HCT116 (cell line): Measurements from ENCODE around the gene MOCS1. TPM values are rescaled to one million over a fixed set of nuclear protein-coding genes. Genes with fewer than 3 reads are reported as not detected.

Experiments used
- ATAC-seq: fragments of 200-7000 bp; cut with Tn5 transposase; 2 replicates; pipeline ENCODE4 v1.9.1; 2020; ENCODE audit warnings: mild to moderate bottlenecking, moderate library complexity
- BruUV-seq: library from RNA; stranded (reverse); fragments of 400-500 nt; replicated peaks from 2 replicates; lab custom pipeline; 2021; lab: Mats Ljungman, UMichigan
- CTCF ChIA-PET: fragments of 300-600 bp; sonication (Branson Sonifier 250); formaldehyde crosslinking; loops from one replicate; lab custom pipeline; 2021; ENCODE audit warnings: antibody characterized with exemption; lab: Charles Lee
- POLR2A ChIA-PET: fragments of 300-600, 350-600 bp; sonication (Branson Sonifier 250); formaldehyde crosslinking; loops from one replicate; lab custom pipeline; 2021; ENCODE audit warnings: antibody characterized with exemption; lab: Charles Lee
- RAD21 ChIA-PET, 2 experiments: fragments of 300-600 bp; sonication (Branson Sonifier 250); formaldehyde crosslinking; loops; one replicate each; lab custom pipeline; 2023; ENCODE audit warnings: low total read pairs in 2 of 2; ENCODE audit not compliant: uncharacterized antibody in 2 of 2, unreplicated experiment in 2 of 2, low non-redundant PET in 1 of 2; lab: Charles Lee
- DNase-seq: peaks from one replicate; pipeline ENCODE4 v3.0.0-alpha.2; 2010; ENCODE audit warnings: low read depth, low spot score
- H2AFZ ChIP-seq: fragments of 200-600 bp; shearing (Covaris generic), sonication (generic); 2 replicates; pipeline ENCODE4 v1.6.1; 2017; ENCODE audit warnings: low read depth, mixed run types, mixed read lengths, antibody characterized with exemption, low read length; ENCODE audit not compliant: poor library complexity, severe bottlenecking
- H3K27ac ChIP-seq: 2 replicates; pipeline ENCODE4 v1.5.1; 2012; ENCODE audit warnings: low read depth, low read length
- H3K27me3 ChIP-seq: fragments of 200-600 bp; sonication (generic); 2 replicates; pipeline ENCODE4 v1.6.1; 2016; ENCODE audit warnings: mixed run types, low read length, mixed read lengths; ENCODE audit not compliant: insufficient read depth
- H3K36me3 ChIP-seq, 2 experiments: fragments of 200-500 bp in 1 of 2; fragments of 200-600 bp in 1 of 2; sonication (Bioruptor generic) in 1 of 2; sonication (generic) in 1 of 2; 2 replicates each; pipeline versions ENCODE4 v1.5.1 to v1.6.1; 2014 to 2016; ENCODE audit warnings: low read length in 2 of 2, inconsistent platforms in 1 of 2, mixed read lengths in 1 of 2, mixed run types in 1 of 2; ENCODE audit not compliant: insufficient read depth in 2 of 2, control insufficient read depth in 1 of 2
- H3K4me1 ChIP-seq, 2 experiments: fragments of 200-600 bp in 1 of 2; sonication (generic) in 1 of 2; 2 replicates each; pipeline versions ENCODE4 v1.5.1 to v1.6.1; 2012 to 2017; ENCODE audit warnings: low read length in 2 of 2, inconsistent platforms in 1 of 2, mild to moderate bottlenecking in 1 of 2, mixed read lengths in 1 of 2, mixed run types in 1 of 2, moderate library complexity in 1 of 2; ENCODE audit not compliant: insufficient read depth in 2 of 2, control insufficient read depth in 1 of 2
- H3K4me2 ChIP-seq: fragments of 200-600 bp; sonication (generic); 2 replicates; pipeline ENCODE4 v1.6.1; 2017; ENCODE audit warnings: mixed run types, low read length, mixed read lengths
- H3K4me3 ChIP-seq, 2 experiments: fragments of 200-600 bp in 1 of 2; sonication (generic) in 1 of 2; replicated peaks in 1 of 2; 2 replicates each; pipeline ENCODE4 v1.5.1; 2011 to 2016; ENCODE audit warnings: low read length in 2 of 2, control low read depth in 1 of 2, low read depth in 1 of 2, mild to moderate bottlenecking in 1 of 2, mixed read lengths in 1 of 2, mixed run types in 1 of 2
- H3K79me2 ChIP-seq: fragments of 200-600 bp; sonication (generic); 2 replicates; pipeline ENCODE4 v1.6.1; 2017; ENCODE audit warnings: mild to moderate bottlenecking, mixed run types, low read length, moderate library complexity, mixed read lengths; ENCODE audit not compliant: insufficient read depth
- H3K9ac ChIP-seq: fragments of 200-600 bp; sonication (generic); 2 replicates; pipeline ENCODE4 v1.6.1; 2016; ENCODE audit warnings: low read length, mixed read lengths
- H3K9me2 ChIP-seq: fragments of 200-600 bp; sonication (generic), shearing (Covaris generic); 2 replicates; pipeline ENCODE4 v1.6.1; 2017; ENCODE audit warnings: mixed run types, mild to moderate bottlenecking, moderate library complexity; ENCODE audit not compliant: insufficient read depth
- H3K9me3 ChIP-seq, 2 experiments: fragments of 200-500 bp in 1 of 2; fragments of 200-600 bp in 1 of 2; sonication (Bioruptor generic) in 1 of 2; sonication (generic) in 1 of 2; 2 replicates each; pipeline ENCODE4 v1.6.1; 2014 to 2017; ENCODE audit warnings: low read length in 2 of 2, mixed read lengths in 2 of 2, inconsistent platforms in 1 of 2, low read depth in 1 of 2, mild to moderate bottlenecking in 1 of 2, mixed run types in 1 of 2, moderate library complexity in 1 of 2; ENCODE audit not compliant: control insufficient read depth in 1 of 2, insufficient read depth in 1 of 2
- H4K20me1 ChIP-seq: fragments of 200-600 bp; sonication (generic), shearing (Covaris generic); 2 replicates; pipeline ENCODE4 v1.6.1; 2017; ENCODE audit warnings: mixed run types, mild to moderate bottlenecking, moderate library complexity; ENCODE audit not compliant: insufficient read depth
- CBX3 ChIP-seq: IDR thresholded peaks from 2 replicates; pipeline ENCODE4 v1.6.1; 2012; ENCODE audit warnings: low read depth
- CTCF ChIP-seq, 3 experiments: fragments of 200-600 bp in 1 of 3; sonication (generic) in 1 of 3; IDR thresholded peaks in 2 of 3; conservative IDR thresholded peaks in 1 of 3; 2 replicates each; pipeline ENCODE4 v1.5.1; 2012 to 2017; ENCODE audit warnings: low read depth in 2 of 3, low read length in 2 of 3, antibody characterized with exemption in 1 of 3, borderline replicate concordance in 1 of 3, control low read depth in 1 of 3, mild to moderate bottlenecking in 1 of 3, mixed read lengths in 1 of 3, mixed run types in 1 of 3, moderate library complexity in 1 of 3; ENCODE audit not compliant: insufficient read depth in 1 of 3
- ELF1 ChIP-seq: IDR thresholded peaks from 2 replicates; pipeline ENCODE4 v1.6.1; 2012; ENCODE audit warnings: low read depth, borderline replicate concordance
- EZH2phosphoT487 ChIP-seq: fragments of 200-600 bp; IDR thresholded peaks from 2 replicates; pipeline ENCODE4 v1.6.1; 2018; ENCODE audit warnings: antibody characterized with exemption, borderline replicate concordance
- FOSL1 ChIP-seq: IDR thresholded peaks from 2 replicates; pipeline ENCODE4 v1.6.1; 2012; ENCODE audit warnings: low read depth
- JUND ChIP-seq: IDR thresholded peaks from 2 replicates; pipeline ENCODE4 v1.6.1; 2012
- POLR2A ChIP-seq: IDR thresholded peaks from 2 replicates; pipeline ENCODE4 v1.7.0; 2011; ENCODE audit warnings: borderline replicate concordance; ENCODE audit not compliant: insufficient read depth, insufficient read length; ENCODE audit errors: extremely low read depth
- POLR2AphosphoS5 ChIP-seq: IDR thresholded peaks from 2 replicates; pipeline ENCODE4 v1.6.1; 2011; ENCODE audit warnings: mild to moderate bottlenecking, low read depth, low read length, moderate library complexity
- RAD21 ChIP-seq: IDR thresholded peaks from 2 replicates; pipeline ENCODE4 v1.6.1; 2012; ENCODE audit warnings: low read depth, mild to moderate bottlenecking
- SIN3A ChIP-seq: IDR thresholded peaks from 2 replicates; pipeline ENCODE4 v1.6.1; 2012; ENCODE audit warnings: low read depth
- SP1 ChIP-seq: IDR thresholded peaks from 2 replicates; pipeline ENCODE4 v1.6.1; 2012; ENCODE audit warnings: low read depth
- SRF ChIP-seq: IDR thresholded peaks from 2 replicates; pipeline ENCODE4 v1.6.1; 2012; ENCODE audit warnings: low read depth
- TCF7L2 ChIP-seq: IDR thresholded peaks from 2 replicates; pipeline ENCODE4 v1.7.0; 2011; ENCODE audit warnings: borderline replicate concordance, inconsistent platforms; ENCODE audit not compliant: insufficient read depth, insufficient read length; ENCODE audit errors: extremely low read depth
- YY1 ChIP-seq: IDR thresholded peaks from 2 replicates; pipeline ENCODE4 v1.6.1; 2011; ENCODE audit warnings: low read length, low read depth, moderate library complexity, mild to moderate bottlenecking; ENCODE audit not compliant: insufficient replicate concordance; ENCODE audit errors: extremely low read depth
- ZBTB33 ChIP-seq: IDR thresholded peaks from 2 replicates; pipeline ENCODE4 v1.6.1; 2011; ENCODE audit warnings: mild to moderate bottlenecking, low read length, moderate library complexity; ENCODE audit not compliant: insufficient replicate concordance; ENCODE audit errors: extremely low read depth
- ZFX ChIP-seq: fragments of 450-650 bp; IDR thresholded peaks from 2 replicates; pipeline ENCODE4 v1.6.1; 2017
- ZNF274 ChIP-seq: fragments of 200-500 bp; sonication (Bioruptor generic); IDR thresholded peaks from 2 replicates; pipeline ENCODE4 v1.6.1; 2014; ENCODE audit warnings: mild to moderate bottlenecking, low read depth, low read length, inconsistent platforms
- intact Hi-C: fragments of 100-400 bp; cut with micrococcal nuclease; formaldehyde crosslinking; loops from 2 replicates; pipeline ENCODE4 v1.10.0; 2022
- total RNA-seq: library from RNA; stranded (reverse); gene quantifications from one replicate; pipeline ENCODE4 v1.2.1, GENCODE V29; 2021; ENCODE audit not compliant: unreplicated experiment
- TF ChIP-seq, protein P1 (sequence below): IDR thresholded peaks from 2 replicates; pipeline ENCODE4 v1.6.1; 2012

MOCS1 gene
- total RNA-seq, 1 experiment from 2014 or later, result 9.3 TPM

DNA sequence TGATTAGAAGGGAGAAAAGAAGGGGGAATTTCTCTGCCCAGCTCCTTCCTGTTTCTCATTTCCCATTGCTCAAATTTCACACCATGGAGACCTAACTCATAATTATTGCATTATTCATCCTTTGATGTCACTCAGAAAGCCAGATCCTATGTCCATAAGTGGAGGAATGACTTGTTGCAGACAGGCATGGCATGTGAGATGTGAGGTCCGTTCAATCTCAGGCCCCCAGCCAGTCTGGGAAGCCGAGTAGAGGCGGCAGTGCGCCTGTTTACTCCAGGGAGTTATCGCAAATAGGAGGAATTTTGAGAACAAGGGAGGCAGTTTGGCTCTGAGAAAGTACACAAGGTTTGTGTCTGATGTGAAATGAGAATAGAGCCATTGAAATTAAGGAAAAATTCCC is 26.9 kb upstream of the MOCS1 start:
- ChIA-PET POLR2A (no interaction called here), CTCF (no interaction called here), RAD21 (no interaction called here)
- no peaks in the 10 kb centered on the region for H3K9me3 ChIP-seq
- DNase-seq (no peak), ATAC-seq (no peak)
- H3K4me1 ChIP-seq, result no peaks in the 10 kb centered on the region
- no peak overlapping the region for H3K9ac ChIP-seq
- H2AFZ ChIP-seq, result no peak overlapping the region
- no peaks in the 10 kb centered on the region for H3K9me2 ChIP-seq
- no peak overlapping the region for H3K4me2 ChIP-seq
- H4K20me1 ChIP-seq, result no peaks in the 10 kb centered on the region
- H3K4me3 ChIP-seq, result no peak overlapping the region
- peaks cover 41% of the 10 kb centered on the region for H3K27me3 ChIP-seq
- TF ChIP-seq TCF7L2 (no peak), ZNF274 (no peak), SP1 (no peak), YY1 (no peak), CBX3 (no peak), POLR2A (no peak), POLR2AphosphoS5 (no peak), EZH2phosphoT487 (no peak), RAD21 (no peak)
- TF ChIP-seq, protein P1, sequence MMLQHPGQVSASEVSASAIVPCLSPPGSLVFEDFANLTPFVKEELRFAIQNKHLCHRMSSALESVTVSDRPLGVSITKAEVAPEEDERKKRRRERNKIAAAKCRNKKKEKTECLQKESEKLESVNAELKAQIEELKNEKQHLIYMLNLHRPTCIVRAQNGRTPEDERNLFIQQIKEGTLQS, result no peak
- H3K27ac ChIP-seq, result no peak overlapping the region
- no peaks in the 10 kb centered on the region for H3K36me3 ChIP-seq
- no peaks in the 10 kb centered on the region for H3K79me2 ChIP-seq
- BruUV-seq, result no TSS peak
- intact Hi-C loops, result no loop called here

DNA sequence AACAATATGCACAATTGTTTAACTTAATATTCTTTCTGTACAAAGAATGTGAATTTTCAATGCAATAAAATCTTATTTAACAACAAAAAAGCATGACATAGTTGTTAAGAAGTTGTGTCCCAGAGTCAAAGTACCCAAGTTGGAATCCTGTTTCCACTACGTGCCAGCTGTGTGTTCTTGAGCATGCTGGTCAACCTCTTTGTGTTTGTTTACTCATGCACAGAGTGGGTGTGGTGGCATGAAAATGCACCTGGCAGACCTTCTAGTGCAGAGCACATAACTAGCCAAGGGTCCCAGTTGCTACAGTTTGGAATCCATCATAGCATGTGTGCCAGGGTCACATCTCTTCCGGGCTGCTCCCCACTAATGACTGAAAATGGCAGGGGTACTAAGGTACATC is 24.7 kb upstream of the MOCS1 start:
- H3K4me3 ChIP-seq, result no peak overlapping the region
- H3K27me3 ChIP-seq, result peaks cover 34% of the 10 kb centered on the region
- no peaks in the 10 kb centered on the region for H4K20me1 ChIP-seq
- POLR2A ChIA-PET, result no interaction called here
- no peak for DNase-seq
- no peak overlapping the region for H2AFZ ChIP-seq
- RAD21 ChIA-PET, result no interaction called here
- CTCF ChIA-PET, result no interaction called here
- no peaks in the 10 kb centered on the region for H3K79me2 ChIP-seq
- intact Hi-C loops, result no loop called here
- no peaks in the 10 kb centered on the region for H3K4me1 ChIP-seq
- no TSS peak for BruUV-seq
- H3K9ac ChIP-seq, result no peak overlapping the region
- no peaks in the 10 kb centered on the region for H3K9me2 ChIP-seq
- ATAC-seq, result no peak
- H3K4me2 ChIP-seq, result no peak overlapping the region
- no peaks in the 10 kb centered on the region for H3K9me3 ChIP-seq
- H3K36me3 ChIP-seq, result no peaks in the 10 kb centered on the region
- H3K27ac ChIP-seq, result no peak overlapping the region
- TF ChIP-seq TCF7L2, result no peak
- no peak for TF ChIP-seq YY1
- TF ChIP-seq ZBTB33, result no peak
- no peak for TF ChIP-seq CTCF (IDR thresholded peaks at IDR 0.05 in 2 of 3, conservative IDR thresholded peaks at IDR 0.05 in 1 of 3; ENCODE audit: borderline replicate concordance in 1 of 3, insufficient read depth in 1 of 3, low read depth in 2 of 3, low read length in 2 of 3)
- no peak for TF ChIP-seq SIN3A
- no peak for TF ChIP-seq SRF
- no peak for TF ChIP-seq ZFX
- no peak for TF ChIP-seq ELF1
- TF ChIP-seq FOSL1, result no peak
- no peak for TF ChIP-seq SP1
- no peak for TF ChIP-seq JUND
